Adipocyte (in vitro differentiated cells): ENCODE measurements around the gene KLHL14.

Experiments used
- DNase-seq: peaks from one replicate; pipeline ENCODE4 v3.0.0-alpha.2; 2015; ENCODE audit warnings: low read depth
- H3K27me3 ChIP-seq: replicated peaks from 2 replicates; pipeline ENCODE4 v1.7.0; 2013; ENCODE audit warnings: mild to moderate bottlenecking, low read length, moderate library complexity; ENCODE audit not compliant: control insufficient read depth, insufficient read depth
- H3K36me3 ChIP-seq: 2 replicates; pipeline ENCODE4 v1.7.0; 2013; ENCODE audit warnings: low read length, mild to moderate bottlenecking, moderate library complexity; ENCODE audit not compliant: control insufficient read depth, insufficient read depth, severe bottlenecking
- H3K4me1 ChIP-seq: 2 replicates; pipeline ENCODE4 v1.7.0; 2013; ENCODE audit warnings: mild to moderate bottlenecking, low read length, moderate library complexity; ENCODE audit not compliant: control insufficient read depth, insufficient read depth
- H3K4me3 ChIP-seq: 2 replicates; pipeline ENCODE4 v1.7.0; 2013; ENCODE audit warnings: mild to moderate bottlenecking, low read length, moderate library complexity
- H3K9ac ChIP-seq: 2 replicates; pipeline ENCODE4 v1.7.0; 2013; ENCODE audit warnings: mild to moderate bottlenecking, low read length, moderate library complexity
- H3K9me3 ChIP-seq: 2 replicates; pipeline ENCODE4 v1.7.0; 2013; ENCODE audit warnings: mild to moderate bottlenecking, low read length, moderate library complexity; ENCODE audit not compliant: control insufficient read depth

KLHL14 gene, protein sequence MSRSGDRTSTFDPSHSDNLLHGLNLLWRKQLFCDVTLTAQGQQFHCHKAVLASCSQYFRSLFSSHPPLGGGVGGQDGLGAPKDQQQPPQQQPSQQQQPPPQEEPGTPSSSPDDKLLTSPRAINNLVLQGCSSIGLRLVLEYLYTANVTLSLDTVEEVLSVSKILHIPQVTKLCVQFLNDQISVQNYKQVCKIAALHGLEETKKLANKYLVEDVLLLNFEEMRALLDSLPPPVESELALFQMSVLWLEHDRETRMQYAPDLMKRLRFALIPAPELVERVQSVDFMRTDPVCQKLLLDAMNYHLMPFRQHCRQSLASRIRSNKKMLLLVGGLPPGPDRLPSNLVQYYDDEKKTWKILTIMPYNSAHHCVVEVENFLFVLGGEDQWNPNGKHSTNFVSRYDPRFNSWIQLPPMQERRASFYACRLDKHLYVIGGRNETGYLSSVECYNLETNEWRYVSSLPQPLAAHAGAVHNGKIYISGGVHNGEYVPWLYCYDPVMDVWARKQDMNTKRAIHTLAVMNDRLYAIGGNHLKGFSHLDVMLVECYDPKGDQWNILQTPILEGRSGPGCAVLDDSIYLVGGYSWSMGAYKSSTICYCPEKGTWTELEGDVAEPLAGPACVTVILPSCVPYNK

DNA sequence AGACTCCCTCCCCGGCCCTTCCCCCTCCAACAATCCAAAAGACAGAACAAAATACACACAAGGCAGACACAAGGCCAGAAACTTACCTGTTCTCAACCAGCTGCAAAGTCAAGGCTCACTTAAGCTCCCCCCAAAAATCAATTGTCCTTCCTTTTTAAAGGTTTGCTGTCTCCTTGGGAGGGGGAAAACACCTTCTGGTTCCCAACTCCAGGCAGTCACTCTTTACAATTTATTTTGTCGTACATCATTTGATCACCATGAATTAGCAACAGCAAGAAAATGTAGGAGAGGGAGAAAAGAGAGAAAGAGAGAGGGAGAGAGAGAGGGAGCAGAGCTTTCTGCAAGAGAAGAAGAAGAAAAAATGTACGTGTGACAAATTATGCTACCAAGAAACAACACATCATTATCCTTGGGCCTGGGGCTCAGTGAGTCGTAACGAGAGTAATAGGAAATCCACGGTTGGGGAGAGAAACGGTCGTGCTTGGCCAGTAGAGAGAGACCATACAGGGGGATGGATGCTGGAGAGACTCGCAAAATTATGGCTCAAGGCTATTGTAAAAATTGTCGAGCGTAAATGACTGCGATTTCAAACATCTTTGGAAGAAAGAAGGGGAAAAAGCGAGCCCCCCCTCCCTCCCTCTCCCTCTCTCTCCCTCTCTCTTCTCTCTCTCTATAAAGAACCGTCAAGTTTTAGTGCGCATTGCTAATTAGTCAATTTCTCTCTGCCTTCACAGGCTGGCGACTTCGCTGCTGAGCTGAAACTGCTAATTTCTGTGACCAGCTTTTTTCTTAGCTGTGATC, at the start of gene KLHL14:
KLHL14 (minus strand) TSS at position 443 of the 801 bp plus-strand sequence. CDS start 2,432 bp downstream, outside the sequence.
- H3K27me3 ChIP-seq, result peaks cover 33% of the 10 kb centered on the region
- peak within 1 kb of the TSS; percentile 50 for H3K4me3 ChIP-seq
- no peak for DNase-seq
- no peaks in the 10 kb centered on the region for H3K36me3 ChIP-seq
- peaks cover 8% of the 10 kb centered on the region for H3K4me1 ChIP-seq
- H3K9ac ChIP-seq, result no peak within 1 kb of the TSS
- no peaks in the 10 kb centered on the region for H3K9me3 ChIP-seq

DNA sequence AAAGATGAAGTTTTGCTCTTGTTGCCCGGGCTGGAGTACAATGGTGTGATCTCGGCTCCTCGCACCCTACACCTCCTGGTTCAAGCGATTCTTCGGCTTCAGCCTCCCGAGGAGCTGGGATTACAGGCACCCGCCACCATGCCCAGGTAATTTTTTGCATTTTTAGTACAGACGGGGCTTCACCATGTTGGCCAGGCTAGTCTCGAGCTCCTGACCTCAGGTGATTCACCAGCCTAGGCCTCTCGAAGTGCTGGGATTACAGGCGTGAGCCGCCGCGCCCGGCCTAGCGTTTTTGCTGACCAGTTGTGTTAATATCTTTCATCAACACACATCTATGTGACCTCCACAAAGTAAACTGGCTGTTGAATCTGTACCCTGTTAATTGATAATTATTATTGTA, 49.4 kb upstream of the KLHL14 start:
- Histone ChIP-seq H3K36me3 (no peaks in the 10 kb centered on the region), H3K27me3 (no peaks in the 10 kb centered on the region), H3K4me1 (no peaks in the 10 kb centered on the region), H3K9ac (no peak overlapping the region), H3K4me3 (no peak overlapping the region), H3K9me3 (no peaks in the 10 kb centered on the region)
- DNase-seq, result no peak

DNA sequence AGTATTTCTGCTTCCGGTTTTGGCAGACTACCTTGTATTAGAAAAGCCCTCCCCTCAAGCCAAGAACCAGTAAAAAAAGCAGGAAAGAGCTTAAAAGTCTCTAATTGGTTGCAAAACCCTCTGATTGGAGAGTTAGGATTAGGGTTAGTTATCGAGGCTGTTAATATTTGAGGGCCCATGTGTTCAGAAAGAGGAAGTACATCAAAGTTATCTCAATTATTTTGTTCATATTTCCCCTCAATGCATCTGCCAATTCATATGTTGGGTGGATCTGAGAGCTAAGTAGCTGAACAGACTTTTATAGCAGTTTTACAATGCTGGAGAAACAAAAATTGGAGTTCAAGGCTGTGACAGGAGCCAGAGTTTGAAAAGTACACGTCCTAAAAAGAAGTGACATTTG, 43.1 kb upstream of the KLHL14 start:
- no peak for DNase-seq
- no peaks in the 10 kb centered on the region for H3K9me3 ChIP-seq
- H3K27me3 ChIP-seq, result no peaks in the 10 kb centered on the region
- no peak overlapping the region for H3K4me3 ChIP-seq
- H3K4me1 ChIP-seq, result no peaks in the 10 kb centered on the region
- no peak overlapping the region for H3K9ac ChIP-seq
- H3K36me3 ChIP-seq, result no peaks in the 10 kb centered on the region

DNA sequence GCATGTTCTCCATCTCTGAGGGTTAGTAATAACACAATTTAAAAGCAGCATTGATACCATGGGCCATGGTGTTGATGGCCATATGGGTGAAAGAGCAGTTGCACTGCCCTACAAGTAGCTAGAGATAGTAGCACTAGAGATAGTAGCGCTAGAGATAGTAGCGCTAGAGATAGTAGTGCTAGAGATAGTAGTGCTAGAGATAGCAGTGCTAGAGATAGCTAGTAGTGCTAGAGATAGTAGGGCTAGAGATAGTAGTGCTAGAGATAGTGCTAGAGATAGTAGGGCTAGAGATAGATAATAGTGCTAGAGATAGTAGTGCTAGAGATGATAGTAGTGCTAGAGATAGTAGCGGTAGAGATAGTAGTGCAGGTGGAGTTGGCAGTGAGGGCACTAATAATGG, 39.5 kb upstream of the KLHL14 start:
- Histone ChIP-seq H3K4me1 (no peaks in the 10 kb centered on the region), H3K27me3 (peaks cover 4% of the 10 kb centered on the region), H3K9me3 (peaks cover 3% of the 10 kb centered on the region), H3K36me3 (no peaks in the 10 kb centered on the region), H3K9ac (no peak overlapping the region), H3K4me3 (no peak overlapping the region)
- DNase-seq, result no peak

DNA sequence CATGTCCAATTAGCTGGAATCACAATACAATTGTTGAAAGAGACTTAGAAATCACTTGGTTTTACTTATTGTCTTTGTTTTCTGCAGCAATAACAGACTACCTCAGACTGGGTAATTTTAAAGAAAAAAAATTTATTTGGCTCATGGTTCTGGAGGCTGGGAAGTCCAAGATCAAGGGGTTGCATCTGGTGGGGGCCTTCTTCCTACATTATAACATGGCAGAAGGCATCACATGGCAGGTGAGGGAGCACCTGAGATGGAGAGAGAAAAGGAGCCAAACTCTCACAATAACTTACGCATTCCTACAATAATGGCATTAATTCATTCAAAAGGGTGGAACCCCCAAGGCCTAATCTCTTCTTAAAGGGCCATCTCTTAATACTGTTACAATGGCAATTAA, 37.5 kb upstream of the KLHL14 start:
- H3K36me3 ChIP-seq, result no peaks in the 10 kb centered on the region
- DNase-seq, result no peak
- H3K27me3 ChIP-seq, result peaks cover 4% of the 10 kb centered on the region
- no peak overlapping the region for H3K9ac ChIP-seq
- H3K4me3 ChIP-seq, result no peak overlapping the region
- H3K9me3 ChIP-seq, result peaks cover 3% of the 10 kb centered on the region
- H3K4me1 ChIP-seq, result no peaks in the 10 kb centered on the region

DNA sequence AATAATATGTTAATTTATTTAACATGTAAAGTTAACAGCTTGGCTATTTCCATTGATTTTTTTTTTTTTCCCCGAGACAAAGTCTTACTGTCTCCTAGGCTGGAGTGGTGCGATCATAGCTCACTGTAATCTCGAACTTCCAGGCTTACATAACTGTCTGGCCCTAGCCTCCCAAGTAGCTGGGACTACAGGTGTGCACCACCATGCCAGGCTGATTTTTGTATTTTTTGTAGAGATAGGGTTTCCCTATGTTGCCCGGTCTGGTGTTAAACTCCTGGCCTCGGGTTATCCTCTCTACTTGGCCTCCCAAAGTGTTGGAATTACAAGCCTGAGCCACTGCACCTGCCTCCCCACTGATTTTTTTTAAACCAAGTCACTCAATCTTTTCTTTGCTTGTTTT, 32.5 kb upstream of the KLHL14 start:
- Histone ChIP-seq H3K9me3 (peaks cover 3% of the 10 kb centered on the region), H3K4me1 (no peaks in the 10 kb centered on the region), H3K36me3 (no peaks in the 10 kb centered on the region), H3K9ac (no peak overlapping the region), H3K4me3 (no peak overlapping the region), H3K27me3 (peaks cover 4% of the 10 kb centered on the region)
- DNase-seq, result no peak

DNA sequence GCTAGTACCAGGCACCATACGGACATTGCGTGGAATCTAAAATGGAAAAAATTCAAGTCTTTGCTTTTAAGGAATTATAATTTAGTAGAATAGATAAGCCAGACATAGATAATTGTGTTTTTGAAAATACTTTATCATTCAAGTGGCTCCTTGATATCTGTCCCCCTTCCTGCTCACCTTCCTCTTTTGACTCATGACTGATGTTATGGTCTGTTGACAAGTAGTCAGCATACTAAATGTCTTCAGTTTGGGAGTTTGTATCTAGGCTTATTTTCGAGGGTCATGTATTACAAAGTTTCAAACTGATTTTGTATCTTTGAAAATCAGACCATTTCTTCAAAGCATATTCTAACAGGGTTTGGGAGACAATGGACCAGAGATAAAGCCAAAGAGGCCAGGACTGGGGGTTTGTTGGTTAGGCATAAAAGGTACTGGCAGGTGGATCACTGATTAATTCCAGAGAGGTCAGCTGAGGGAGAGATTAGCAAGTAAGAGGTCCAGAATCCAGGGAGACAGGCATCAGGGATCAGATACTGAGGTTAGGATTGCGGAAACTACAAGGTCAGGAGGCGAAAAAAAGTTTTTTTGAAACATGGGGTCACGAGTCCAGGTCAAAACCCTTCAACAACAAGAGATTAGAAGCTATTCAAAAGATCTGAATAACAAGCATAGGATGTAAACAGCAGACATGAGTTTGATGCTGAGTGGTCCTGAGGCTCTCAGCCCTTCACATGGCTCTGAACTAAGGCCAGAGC, 31.5 kb upstream of the KLHL14 start:
- Histone ChIP-seq H3K9ac (no peak overlapping the region), H3K9me3 (no peaks in the 10 kb centered on the region), H3K27me3 (peaks cover 4% of the 10 kb centered on the region), H3K36me3 (no peaks in the 10 kb centered on the region), H3K4me1 (no peaks in the 10 kb centered on the region), H3K4me3 (no peak overlapping the region)
- DNase-seq, result no peak

DNA sequence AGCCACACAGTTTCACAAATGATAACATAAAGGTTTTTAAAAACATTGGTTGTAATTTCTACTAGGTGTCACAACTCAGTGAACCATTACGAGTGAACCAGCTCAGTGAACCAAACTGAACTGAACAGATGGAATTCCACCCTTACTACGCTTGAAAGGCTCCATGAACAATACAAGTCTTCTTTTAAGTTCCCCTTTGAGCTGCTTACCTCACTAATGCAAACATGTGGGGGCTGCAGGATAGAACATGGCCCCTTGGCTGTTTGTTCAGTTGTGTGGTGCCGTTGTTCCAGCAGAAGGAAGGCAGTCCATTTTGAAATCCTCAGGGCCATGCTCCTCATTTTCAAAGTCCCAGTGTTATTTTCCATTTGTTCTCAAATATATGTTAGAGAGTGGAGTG, 30.7 kb upstream of the KLHL14 start:
- H3K4me3 ChIP-seq, result no peak overlapping the region
- no peaks in the 10 kb centered on the region for H3K4me1 ChIP-seq
- H3K36me3 ChIP-seq, result no peaks in the 10 kb centered on the region
- H3K9me3 ChIP-seq, result peaks cover 2% of the 10 kb centered on the region
- H3K9ac ChIP-seq, result no peak overlapping the region
- H3K27me3 ChIP-seq, result no peaks in the 10 kb centered on the region
- no peak for DNase-seq

DNA sequence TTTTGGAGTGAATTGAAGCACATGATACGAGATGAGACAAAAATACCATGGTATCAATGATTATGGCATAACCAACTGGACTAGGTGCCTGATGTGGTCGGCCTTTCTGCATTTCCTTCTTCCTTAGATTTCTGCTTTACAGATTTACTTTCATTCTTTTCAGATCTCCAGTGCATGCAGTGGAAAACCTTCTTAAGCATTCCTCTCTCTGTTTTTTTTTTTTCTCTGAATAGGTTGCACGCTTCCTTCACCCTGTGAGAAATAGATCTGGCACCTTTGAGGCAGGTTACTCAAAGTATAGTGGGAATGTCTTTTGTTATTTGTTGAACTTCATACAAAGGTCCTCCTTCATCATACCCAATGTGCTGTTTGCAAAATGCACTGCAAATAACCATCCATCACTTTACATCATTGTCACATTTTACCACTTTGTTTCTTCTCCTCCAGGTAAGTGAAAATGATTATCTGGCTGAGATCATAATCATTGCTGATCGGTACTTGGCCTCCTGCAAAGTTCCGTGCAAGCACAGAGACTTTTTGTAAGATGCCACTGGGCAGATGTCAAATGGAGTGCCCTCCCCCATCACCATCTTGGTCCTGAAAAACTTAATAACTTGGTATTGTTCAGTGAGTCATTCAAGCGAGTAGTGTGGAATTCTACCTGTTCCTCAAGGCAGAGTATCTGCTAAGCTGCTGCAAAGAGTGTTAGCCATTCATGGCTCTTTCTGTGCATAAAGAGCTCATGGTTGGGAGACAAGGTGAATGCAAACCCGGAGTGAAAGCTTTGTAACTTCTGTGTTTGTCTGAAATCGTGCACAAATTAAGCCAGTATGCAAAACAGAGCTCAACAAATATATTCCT, 30.0 kb upstream of the KLHL14 start:
- no peaks in the 10 kb centered on the region for H3K36me3 ChIP-seq
- H3K9ac ChIP-seq, result no peak overlapping the region
- no peak overlapping the region for H3K4me3 ChIP-seq
- no peaks in the 10 kb centered on the region for H3K27me3 ChIP-seq
- H3K9me3 ChIP-seq, result peaks cover 2% of the 10 kb centered on the region
- DNase-seq, result no peak
- no peaks in the 10 kb centered on the region for H3K4me1 ChIP-seq

DNA sequence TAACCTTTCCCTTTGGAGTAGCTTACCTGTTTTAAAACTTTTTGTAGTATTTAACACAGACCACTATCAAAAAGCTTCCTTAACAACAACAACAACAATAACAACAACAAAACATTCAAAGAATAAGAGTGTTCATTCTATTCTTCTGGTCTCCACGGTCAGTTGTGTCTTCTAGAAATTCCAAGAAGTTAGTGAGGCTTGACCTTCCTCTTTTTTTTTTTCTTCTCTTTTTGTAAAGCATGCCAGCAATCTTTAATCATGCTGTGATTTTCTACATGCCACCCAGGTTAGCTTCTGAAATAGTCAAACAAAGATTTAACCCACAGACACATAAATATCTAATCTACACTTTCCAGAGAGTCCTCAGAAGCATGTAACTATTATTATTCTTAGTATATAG, 28.4 kb upstream of the KLHL14 start:
- Histone ChIP-seq H3K4me3 (no peak overlapping the region), H3K4me1 (no peaks in the 10 kb centered on the region), H3K9me3 (peaks cover 2% of the 10 kb centered on the region), H3K27me3 (no peaks in the 10 kb centered on the region), H3K36me3 (no peaks in the 10 kb centered on the region), H3K9ac (no peak overlapping the region)
- DNase-seq, result no peak
